ENCODE data around the gene PDZD2. TPM values are rescaled to one million over a fixed set of nuclear protein-coding genes. Genes with fewer than 3 reads are reported as not detected.
A peak's percentile ranks its signal among the peaks of the same experiment; 100 is the strongest.

Gene PDZD2
- polyA plus RNA-seq, 4 donors = 1.4 to 3.9 (median 3.7) TPM; not detected in 1

DNA sequence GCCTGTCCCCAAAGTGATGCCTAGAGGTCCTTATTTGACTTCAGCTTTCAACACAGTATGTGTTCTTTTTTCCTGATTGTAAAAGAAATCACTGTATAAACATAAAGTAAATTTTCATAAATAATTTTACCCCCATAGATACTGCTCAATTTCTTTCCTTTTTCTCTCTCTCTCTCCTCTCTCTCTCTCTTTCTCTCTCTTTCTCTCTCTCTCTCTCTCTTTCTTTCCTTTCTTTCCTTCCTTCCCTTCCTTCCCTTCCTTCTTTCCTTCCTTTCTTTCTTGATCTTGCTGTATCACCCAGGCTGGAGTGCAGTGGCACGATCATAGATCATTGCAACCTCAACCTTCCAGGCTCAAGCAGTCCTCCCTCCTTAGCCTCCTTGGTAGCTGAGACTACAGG lies 64.8 kb downstream of the PDZD2 start:
- FAIRE-seq = no peak
- H3K4me1 ChIP-seq (ENCODE audit: control insufficient read depth in 3 of 3, insufficient read depth in 2 of 3, low read depth in 1 of 3, low read length in 2 of 3) = no peaks in the 10 kb centered on the region
- H3K36me3 ChIP-seq (ENCODE audit: control insufficient read depth in 3 of 3, insufficient read depth in 2 of 3, low read depth in 1 of 3, low read length in 3 of 3) = no peaks in the 10 kb centered on the region
- no peak for DNase-seq
- no peak overlapping the region for H3K4me3 ChIP-seq (ENCODE audit: low read depth in 1 of 3, low read length in 3 of 3)
- H3K27me3 ChIP-seq (ENCODE audit: control insufficient read depth in 3 of 3, insufficient read depth in 3 of 3, low read length in 3 of 3) = peaks cover 0 to 3% (median 0%) of the 10 kb centered on the region in 3 donors
- WGBS, 3 donors = 84 to 95% (median 88%) methylated on average over 1 of the region's 1 CpG
- no peaks in the 10 kb centered on the region for H3K9me3 ChIP-seq (ENCODE audit: control insufficient read depth in 2 of 2, insufficient read depth in 1 of 2, low read depth in 1 of 2, low read length in 1 of 2)
- no peak overlapping the region for H3K27ac ChIP-seq (ENCODE audit: low read depth in 1 of 3, low read length in 2 of 3)

- H3K4me1 ChIP-seq (ENCODE audit: control insufficient read depth in 3 of 3, insufficient read depth in 2 of 3, low read depth in 1 of 3, low read length in 2 of 3) = no peaks in the 10 kb centered on the region
- no peak for DNase-seq
- no peaks in the 10 kb centered on the region for H3K9me3 ChIP-seq (ENCODE audit: control insufficient read depth in 2 of 2, insufficient read depth in 1 of 2, low read depth in 1 of 2, low read length in 1 of 2)
- no peaks in the 10 kb centered on the region for H3K27me3 ChIP-seq (ENCODE audit: control insufficient read depth in 3 of 3, insufficient read depth in 3 of 3, low read length in 3 of 3)
- WGBS, 3 donors = 71 to 93% (median 89%) methylated on average over 4 of the region's 4 CpGs
- H3K27ac ChIP-seq (ENCODE audit: low read depth in 1 of 3, low read length in 2 of 3) = no peak overlapping the region
- no peaks in the 10 kb centered on the region for H3K36me3 ChIP-seq (ENCODE audit: control insufficient read depth in 3 of 3, insufficient read depth in 2 of 3, low read depth in 1 of 3, low read length in 3 of 3)
- no peak overlapping the region for H3K4me3 ChIP-seq (ENCODE audit: low read depth in 1 of 3, low read length in 3 of 3)
- FAIRE-seq = no peak
Measured at GRCh38 chr5:31706186-31706585, 67.3 kb downstream of the PDZD2 start.

DNA sequence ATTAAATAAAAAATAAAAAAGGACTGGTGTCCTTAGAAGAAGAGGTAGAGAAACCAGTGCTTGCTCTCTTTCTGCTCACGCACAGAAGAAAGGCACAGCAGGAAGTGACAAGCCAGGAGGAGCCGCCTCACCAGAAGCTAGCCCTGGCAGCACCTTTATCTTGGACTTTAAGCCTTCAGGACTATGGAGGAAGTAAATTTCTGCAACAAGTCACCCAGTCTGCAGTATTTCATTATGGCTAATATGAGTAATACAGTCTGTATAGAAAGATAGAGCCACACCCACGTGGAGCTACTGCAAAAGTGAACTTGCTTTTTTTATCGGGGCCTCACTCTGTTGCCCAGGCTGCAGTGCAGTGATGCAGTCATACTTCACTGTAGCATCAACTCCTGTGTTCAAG lies 68.4 kb downstream of the PDZD2 start:
- Histone ChIP-seq H3K27me3 (ENCODE audit: control insufficient read depth in 3 of 3, insufficient read depth in 3 of 3, low read length in 3 of 3) (no peaks in the 10 kb centered on the region), H3K4me1 (ENCODE audit: control insufficient read depth in 3 of 3, insufficient read depth in 2 of 3, low read depth in 1 of 3, low read length in 2 of 3) (no peaks in the 10 kb centered on the region), H3K36me3 (ENCODE audit: control insufficient read depth in 3 of 3, insufficient read depth in 2 of 3, low read depth in 1 of 3, low read length in 3 of 3) (no peaks in the 10 kb centered on the region), H3K9me3 (ENCODE audit: control insufficient read depth in 2 of 2, insufficient read depth in 1 of 2, low read depth in 1 of 2, low read length in 1 of 2) (no peaks in the 10 kb centered on the region), H3K27ac (ENCODE audit: low read depth in 1 of 3, low read length in 2 of 3) (peak overlapping the region in 1 of 3 donors; percentile 11), H3K4me3 (ENCODE audit: low read depth in 1 of 3, low read length in 3 of 3) (no peak overlapping the region)
- FAIRE-seq = no peak
- WGBS, 3 donors = 12 to 53% (median 29%) methylated on average over 4 of the region's 4 CpGs
- DNase-seq = peak; percentile 56 to 97

DNA sequence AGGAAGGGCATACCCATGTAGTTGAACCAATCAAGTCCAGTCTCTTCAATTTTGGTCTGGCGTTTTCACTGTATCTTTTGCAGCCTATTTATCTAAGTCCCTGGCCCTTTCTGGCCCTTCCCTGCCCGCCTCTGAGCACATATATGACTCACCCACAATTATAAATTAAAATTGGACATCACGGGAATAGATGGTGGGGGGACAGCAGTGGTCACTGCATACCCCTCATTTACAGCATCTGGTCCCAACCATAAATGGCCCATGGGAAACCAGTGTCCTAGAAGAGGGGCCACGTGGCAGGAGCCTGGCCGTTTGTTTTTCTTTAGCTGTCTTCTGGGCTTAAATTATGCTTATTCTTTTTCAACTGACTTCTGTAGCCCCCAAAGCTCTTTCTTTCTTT lies 69.2 kb downstream of the PDZD2 start:
- FAIRE-seq = no peak
- H3K27me3 ChIP-seq (ENCODE audit: control insufficient read depth in 3 of 3, insufficient read depth in 3 of 3, low read length in 3 of 3) = no peaks in the 10 kb centered on the region
- H3K4me3 ChIP-seq (ENCODE audit: low read depth in 1 of 3, low read length in 3 of 3) = no peak overlapping the region
- WGBS, 3 donors = 69 to 79% (median 75%) methylated on average over 5 of the region's 5 CpGs
- H3K4me1 ChIP-seq (ENCODE audit: control insufficient read depth in 3 of 3, insufficient read depth in 2 of 3, low read depth in 1 of 3, low read length in 2 of 3) = no peaks in the 10 kb centered on the region
- no peaks in the 10 kb centered on the region for H3K36me3 ChIP-seq (ENCODE audit: control insufficient read depth in 3 of 3, insufficient read depth in 2 of 3, low read depth in 1 of 3, low read length in 3 of 3)
- no peaks in the 10 kb centered on the region for H3K9me3 ChIP-seq (ENCODE audit: control insufficient read depth in 2 of 2, insufficient read depth in 1 of 2, low read depth in 1 of 2, low read length in 1 of 2)
- no peak overlapping the region for H3K27ac ChIP-seq (ENCODE audit: low read depth in 1 of 3, low read length in 2 of 3)
- DNase-seq = no peak

GRCh38 chr5:31711363-31711762 lies 72.4 kb downstream of the PDZD2 start:
- Histone ChIP-seq H3K9me3 (ENCODE audit: control insufficient read depth in 2 of 2, insufficient read depth in 1 of 2, low read depth in 1 of 2, low read length in 1 of 2) (no peaks in the 10 kb centered on the region), H3K36me3 (ENCODE audit: control insufficient read depth in 3 of 3, insufficient read depth in 2 of 3, low read depth in 1 of 3, low read length in 3 of 3) (no peaks in the 10 kb centered on the region), H3K27ac (ENCODE audit: low read depth in 1 of 3, low read length in 2 of 3) (no peak overlapping the region), H3K4me3 (ENCODE audit: low read depth in 1 of 3, low read length in 3 of 3) (no peak overlapping the region), H3K4me1 (ENCODE audit: control insufficient read depth in 3 of 3, insufficient read depth in 2 of 3, low read depth in 1 of 3, low read length in 2 of 3) (no peaks in the 10 kb centered on the region), H3K27me3 (ENCODE audit: control insufficient read depth in 3 of 3, insufficient read depth in 3 of 3, low read length in 3 of 3) (no peaks in the 10 kb centered on the region)
- FAIRE-seq = no peak
- 67 to 76% (median 72%) methylated on average over 6 of the region's 6 CpGs for WGBS, 3 donors
- no peak for DNase-seq

DNA sequence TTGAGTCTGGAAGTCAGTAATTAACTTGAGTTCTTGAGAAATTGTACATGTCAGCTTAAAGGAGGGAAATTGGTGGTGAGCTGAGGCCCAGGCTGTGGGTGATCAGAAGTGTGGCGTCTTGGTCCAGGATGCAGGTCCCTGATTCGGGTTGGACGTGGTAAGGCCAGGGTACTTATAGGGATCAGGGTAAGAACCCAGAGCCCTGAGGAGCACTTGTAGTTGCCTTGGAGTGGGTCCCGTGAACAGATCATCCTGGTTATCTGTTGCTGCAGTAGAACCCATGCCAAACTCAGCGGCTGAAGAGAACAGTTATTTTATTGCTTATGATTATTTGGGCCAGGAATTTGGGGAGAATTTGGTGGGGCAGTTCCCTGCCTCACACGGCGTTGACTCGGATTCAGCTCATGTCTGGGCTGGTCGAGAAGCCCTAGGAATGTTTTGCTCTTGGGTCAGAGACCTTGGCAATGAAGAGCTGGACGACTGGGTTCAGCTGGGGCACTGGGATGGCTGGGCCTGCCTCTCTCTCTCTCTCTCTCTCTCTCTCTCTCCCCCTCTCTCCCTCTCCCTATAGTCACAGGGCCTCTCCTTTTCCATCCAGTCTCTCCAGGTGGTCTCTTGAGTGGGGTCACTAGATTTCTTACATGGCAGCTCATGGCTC lies 73.1 kb downstream of the PDZD2 start:
- FAIRE-seq (no peak), DNase-seq (no peak)
- 78 to 91% (median 86%) methylated on average over 10 of the region's 10 CpGs for WGBS, 3 donors
- Histone ChIP-seq H3K4me3 (ENCODE audit: low read depth in 1 of 3, low read length in 3 of 3) (no peak overlapping the region), H3K27me3 (ENCODE audit: control insufficient read depth in 3 of 3, insufficient read depth in 3 of 3, low read length in 3 of 3) (no peaks in the 10 kb centered on the region), H3K36me3 (ENCODE audit: control insufficient read depth in 3 of 3, insufficient read depth in 2 of 3, low read depth in 1 of 3, low read length in 3 of 3) (no peaks in the 10 kb centered on the region), H3K9me3 (ENCODE audit: control insufficient read depth in 2 of 2, insufficient read depth in 1 of 2, low read depth in 1 of 2, low read length in 1 of 2) (no peaks in the 10 kb centered on the region), H3K27ac (ENCODE audit: low read depth in 1 of 3, low read length in 2 of 3) (no peak overlapping the region), H3K4me1 (ENCODE audit: control insufficient read depth in 3 of 3, insufficient read depth in 2 of 3, low read depth in 1 of 3, low read length in 2 of 3) (no peaks in the 10 kb centered on the region)

- WGBS, 3 donors = 68 to 86% (median 78%) methylated on average over 7 of the region's 7 CpGs
- Histone ChIP-seq H3K4me1 (ENCODE audit: control insufficient read depth in 3 of 3, insufficient read depth in 2 of 3, low read depth in 1 of 3, low read length in 2 of 3) (no peaks in the 10 kb centered on the region), H3K4me3 (ENCODE audit: low read depth in 1 of 3, low read length in 3 of 3) (no peak overlapping the region), H3K36me3 (ENCODE audit: control insufficient read depth in 3 of 3, insufficient read depth in 2 of 3, low read depth in 1 of 3, low read length in 3 of 3) (no peaks in the 10 kb centered on the region), H3K27me3 (ENCODE audit: control insufficient read depth in 3 of 3, insufficient read depth in 3 of 3, low read length in 3 of 3) (no peaks in the 10 kb centered on the region), H3K9me3 (ENCODE audit: control insufficient read depth in 2 of 2, insufficient read depth in 1 of 2, low read depth in 1 of 2, low read length in 1 of 2) (peaks cover 0 to 2% of the 10 kb centered on the region in 2 donors), H3K27ac (ENCODE audit: low read depth in 1 of 3, low read length in 2 of 3) (no peak overlapping the region)
- no peak for FAIRE-seq
- no peak for DNase-seq
Measured at GRCh38 chr5:31717561-31717960, 78.6 kb downstream of the PDZD2 start.

GRCh38 chr5:31720004-31720403 lies 81.1 kb downstream of the PDZD2 start:
- Histone ChIP-seq H3K27me3 (ENCODE audit: control insufficient read depth in 3 of 3, insufficient read depth in 3 of 3, low read length in 3 of 3) (no peaks in the 10 kb centered on the region), H3K4me3 (ENCODE audit: low read depth in 1 of 3, low read length in 3 of 3) (no peak overlapping the region), H3K4me1 (ENCODE audit: control insufficient read depth in 3 of 3, insufficient read depth in 2 of 3, low read depth in 1 of 3, low read length in 2 of 3) (no peaks in the 10 kb centered on the region), H3K27ac (ENCODE audit: low read depth in 1 of 3, low read length in 2 of 3) (no peak overlapping the region), H3K36me3 (ENCODE audit: control insufficient read depth in 3 of 3, insufficient read depth in 2 of 3, low read depth in 1 of 3, low read length in 3 of 3) (no peaks in the 10 kb centered on the region), H3K9me3 (ENCODE audit: control insufficient read depth in 2 of 2, insufficient read depth in 1 of 2, low read depth in 1 of 2, low read length in 1 of 2) (peaks cover 0 to 2% of the 10 kb centered on the region in 2 donors)
- WGBS, 3 donors = 86 to 90% (median 87%) methylated on average over 1 of the region's 1 CpG
- no peak for FAIRE-seq
- no peak for DNase-seq

DNA sequence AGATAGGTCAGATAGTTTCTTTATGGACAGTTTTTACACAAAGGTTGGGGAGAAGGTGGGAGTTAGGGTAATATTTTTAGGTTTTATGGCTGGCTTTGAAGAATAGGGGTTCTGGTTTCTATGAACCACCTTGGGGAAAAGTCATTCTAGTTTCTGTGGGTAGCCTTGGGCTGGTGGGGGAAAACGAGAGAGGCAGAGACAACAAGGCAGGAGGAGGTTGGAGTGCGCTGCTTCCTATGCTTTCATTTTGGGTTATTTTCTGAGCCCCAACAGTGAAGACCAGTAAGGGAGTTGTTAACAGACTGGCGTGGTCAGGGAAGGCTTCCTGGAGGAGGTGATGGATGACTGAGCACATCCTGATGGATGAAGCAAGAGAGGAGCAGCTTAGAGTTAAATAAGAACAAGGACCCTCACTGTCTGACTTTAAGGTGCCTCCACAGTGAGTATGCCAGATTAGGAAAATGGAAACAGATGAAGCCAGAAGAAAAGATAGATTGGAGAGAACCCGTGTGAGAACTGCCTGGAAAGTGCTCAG lies 81.9 kb downstream of the PDZD2 start:
- Histone ChIP-seq H3K27ac (ENCODE audit: low read depth in 1 of 3, low read length in 2 of 3) (no peak overlapping the region), H3K27me3 (ENCODE audit: control insufficient read depth in 3 of 3, insufficient read depth in 3 of 3, low read length in 3 of 3) (no peaks in the 10 kb centered on the region), H3K36me3 (ENCODE audit: control insufficient read depth in 3 of 3, insufficient read depth in 2 of 3, low read depth in 1 of 3, low read length in 3 of 3) (no peaks in the 10 kb centered on the region), H3K4me3 (ENCODE audit: low read depth in 1 of 3, low read length in 3 of 3) (no peak overlapping the region), H3K9me3 (ENCODE audit: control insufficient read depth in 2 of 2, insufficient read depth in 1 of 2, low read depth in 1 of 2, low read length in 1 of 2) (peaks cover 0 to 2% of the 10 kb centered on the region in 2 donors), H3K4me1 (ENCODE audit: control insufficient read depth in 3 of 3, insufficient read depth in 2 of 3, low read depth in 1 of 3, low read length in 2 of 3) (no peaks in the 10 kb centered on the region)
- DNase-seq (no peak), FAIRE-seq (no peak)
- WGBS, 3 donors = 57 to 82% (median 63%) methylated on average over 4 of the region's 4 CpGs
